HG03378 (cell line): ENCODE data around the gene ZG16B.

Source experiments
- ATAC-seq: cut with Tn5 transposase; IDR thresholded peaks from one replicate; pipeline ENCODE4 v1.9.1; 2021; ENCODE audit warnings: mild to moderate bottlenecking, moderate library complexity; ENCODE audit not compliant: unreplicated experiment

ZG16B gene, protein sequence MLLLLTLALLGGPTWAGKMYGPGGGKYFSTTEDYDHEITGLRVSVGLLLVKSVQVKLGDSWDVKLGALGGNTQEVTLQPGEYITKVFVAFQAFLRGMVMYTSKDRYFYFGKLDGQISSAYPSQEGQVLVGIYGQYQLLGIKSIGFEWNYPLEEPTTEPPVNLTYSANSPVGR

DNA sequence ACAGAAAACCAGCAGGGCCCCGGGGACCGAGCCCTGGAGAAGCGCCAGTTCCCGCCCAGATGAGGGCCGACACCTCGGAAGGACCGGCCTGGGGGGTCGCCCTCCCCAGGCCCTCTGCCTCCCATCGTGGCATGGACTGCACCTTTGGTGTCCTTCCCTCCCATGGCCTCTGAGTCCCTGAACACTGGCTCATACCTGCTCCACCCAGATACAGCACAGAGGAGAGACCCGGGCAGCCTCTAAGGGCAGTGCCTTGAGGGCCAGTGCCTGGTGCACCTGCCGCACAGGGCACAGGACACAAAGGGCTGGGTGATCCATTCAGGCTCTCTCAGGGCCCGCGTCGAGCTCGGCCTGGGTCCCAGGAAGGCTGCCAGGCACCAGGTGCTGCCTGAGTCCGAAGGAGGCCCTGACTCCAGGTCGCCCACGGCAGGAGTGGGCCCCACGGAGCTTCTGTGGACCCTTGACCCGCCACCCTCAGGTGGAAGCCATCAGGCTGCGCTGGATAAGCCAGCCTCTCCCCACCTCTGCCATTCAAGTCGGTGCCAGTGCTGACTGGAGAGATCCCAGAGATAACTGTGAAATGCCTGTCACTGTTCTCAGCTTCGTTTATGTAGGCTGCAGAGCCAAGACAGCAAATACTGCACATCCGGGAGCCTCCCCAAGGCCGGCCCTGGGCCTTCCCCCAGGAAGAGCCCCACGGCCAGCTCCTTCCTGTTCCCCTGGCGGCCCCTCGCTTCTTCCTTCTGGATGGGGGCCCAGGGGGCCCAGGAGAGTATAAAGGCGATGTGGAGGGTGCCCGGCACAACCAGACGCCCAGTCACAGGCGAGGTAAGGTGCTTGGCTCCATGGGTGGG is at the start of gene ZG16B:
ZG16B (plus strand) TSS at position 803 of the 854 bp plus-strand sequence. CDS start 139 bp downstream, outside the sequence.
- ATAC-seq: no peak

DNA sequence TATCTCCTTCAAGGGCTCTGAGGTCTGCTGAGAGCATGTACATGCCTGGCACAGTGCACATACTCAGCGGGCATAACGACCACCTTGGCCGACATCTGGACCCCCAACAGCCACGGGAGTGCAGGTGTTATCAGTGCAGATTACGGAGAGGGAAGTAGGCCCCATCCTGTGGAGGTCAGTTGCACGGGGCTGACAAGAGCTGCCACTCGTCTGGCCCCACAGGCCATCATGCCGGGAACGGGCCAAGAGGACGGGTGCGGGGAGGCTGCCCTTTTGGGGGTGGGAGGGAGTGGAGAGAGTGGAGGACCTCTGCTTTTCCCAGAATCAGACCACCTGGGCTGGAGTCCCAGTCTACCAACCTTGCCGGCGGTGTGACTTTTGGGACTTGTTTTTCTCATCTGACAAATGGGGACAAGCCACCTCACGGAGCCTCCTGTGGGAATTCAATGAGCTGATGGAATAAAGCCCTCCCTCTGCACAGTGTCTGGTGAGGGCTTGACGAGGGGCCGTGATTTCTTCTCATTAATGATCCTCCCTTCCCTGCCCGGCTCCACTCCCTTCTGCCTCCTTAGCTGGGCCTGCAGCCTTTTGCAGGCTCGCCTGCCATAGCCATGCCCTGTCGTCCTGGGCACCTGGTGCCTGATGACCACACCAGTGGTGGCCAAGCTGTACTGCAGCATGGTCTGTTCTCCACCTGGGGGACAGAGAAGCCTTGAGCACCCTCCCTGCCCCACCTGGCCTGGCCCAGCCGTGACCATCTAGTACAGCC is 47.3 kb upstream of the ZG16B start:
- no peak for ATAC-seq

DNA sequence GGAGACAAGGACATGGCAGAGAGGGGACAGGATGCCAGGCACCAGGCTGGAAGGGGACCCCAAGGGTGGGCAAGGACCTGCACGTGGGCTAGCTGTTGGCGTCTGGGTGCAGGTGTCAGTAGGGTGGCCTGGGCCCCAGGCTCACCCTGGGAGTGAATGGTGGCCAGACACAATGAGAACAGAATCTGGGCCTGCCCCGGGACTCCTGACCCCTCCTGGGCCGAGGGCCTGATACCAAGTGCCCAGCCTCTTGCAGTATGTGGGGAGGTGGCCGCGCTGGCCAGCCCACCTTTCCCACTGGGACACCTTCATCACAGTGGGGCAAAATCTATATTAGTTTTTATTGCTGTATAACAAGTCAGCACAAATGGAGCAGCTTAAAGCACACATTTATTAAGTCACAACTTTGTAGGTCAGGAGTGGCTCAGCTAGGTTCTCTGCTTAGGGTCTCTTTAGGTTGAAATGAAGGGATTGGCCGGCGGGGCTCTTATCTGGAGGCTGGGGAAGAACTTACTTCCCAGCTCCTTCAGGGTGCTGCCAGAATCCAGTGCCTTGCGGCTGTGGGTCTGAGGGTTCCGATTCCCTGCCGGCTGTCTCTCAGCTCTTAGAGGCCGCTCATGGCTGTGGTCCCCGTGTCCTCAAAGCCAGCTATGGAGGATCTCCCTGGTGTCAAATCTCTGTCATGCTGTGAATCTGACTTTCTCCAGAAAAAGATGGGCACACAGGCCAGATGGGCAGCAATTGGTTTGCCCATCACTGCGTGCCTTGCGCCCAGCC is 46.3 kb upstream of the ZG16B start:
- no peak for ATAC-seq

DNA sequence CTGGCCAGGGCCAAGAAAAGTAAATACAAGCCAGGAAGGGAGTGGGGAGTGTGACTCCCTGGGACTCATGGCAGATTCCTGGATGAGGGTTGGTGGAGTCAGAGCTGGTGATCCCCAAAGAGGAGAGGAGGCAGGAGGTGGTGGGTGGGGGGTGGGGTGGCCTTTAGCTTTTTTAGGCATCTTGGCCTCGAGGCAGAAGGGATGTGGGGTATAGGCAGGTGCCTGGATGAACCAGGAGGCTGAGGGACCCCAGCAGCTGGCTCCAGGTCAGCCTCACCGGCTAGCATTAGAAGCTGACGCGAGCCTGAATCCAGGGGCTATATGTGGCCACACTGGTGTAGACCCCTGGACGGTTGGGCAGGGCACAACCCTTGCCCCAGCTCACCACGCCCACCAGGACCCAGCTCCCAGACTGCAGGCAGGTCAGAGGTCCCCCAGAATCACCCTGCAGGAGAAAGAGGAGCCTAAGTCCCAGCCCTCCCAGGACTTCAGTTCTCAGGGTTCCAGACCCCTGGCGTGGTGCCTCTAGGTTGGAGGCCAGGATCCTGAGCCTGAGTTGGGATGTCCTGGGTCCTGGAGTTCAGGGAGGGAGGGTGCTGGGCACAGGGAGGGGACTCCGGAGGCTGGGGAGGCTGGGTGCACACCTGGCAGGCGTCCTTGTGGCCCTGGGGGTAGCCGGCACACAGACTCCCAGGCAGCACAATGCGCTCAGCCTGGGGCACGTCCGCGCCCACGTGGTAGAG is 45.6 kb upstream of the ZG16B start:
- ATAC-seq: no peak

DNA sequence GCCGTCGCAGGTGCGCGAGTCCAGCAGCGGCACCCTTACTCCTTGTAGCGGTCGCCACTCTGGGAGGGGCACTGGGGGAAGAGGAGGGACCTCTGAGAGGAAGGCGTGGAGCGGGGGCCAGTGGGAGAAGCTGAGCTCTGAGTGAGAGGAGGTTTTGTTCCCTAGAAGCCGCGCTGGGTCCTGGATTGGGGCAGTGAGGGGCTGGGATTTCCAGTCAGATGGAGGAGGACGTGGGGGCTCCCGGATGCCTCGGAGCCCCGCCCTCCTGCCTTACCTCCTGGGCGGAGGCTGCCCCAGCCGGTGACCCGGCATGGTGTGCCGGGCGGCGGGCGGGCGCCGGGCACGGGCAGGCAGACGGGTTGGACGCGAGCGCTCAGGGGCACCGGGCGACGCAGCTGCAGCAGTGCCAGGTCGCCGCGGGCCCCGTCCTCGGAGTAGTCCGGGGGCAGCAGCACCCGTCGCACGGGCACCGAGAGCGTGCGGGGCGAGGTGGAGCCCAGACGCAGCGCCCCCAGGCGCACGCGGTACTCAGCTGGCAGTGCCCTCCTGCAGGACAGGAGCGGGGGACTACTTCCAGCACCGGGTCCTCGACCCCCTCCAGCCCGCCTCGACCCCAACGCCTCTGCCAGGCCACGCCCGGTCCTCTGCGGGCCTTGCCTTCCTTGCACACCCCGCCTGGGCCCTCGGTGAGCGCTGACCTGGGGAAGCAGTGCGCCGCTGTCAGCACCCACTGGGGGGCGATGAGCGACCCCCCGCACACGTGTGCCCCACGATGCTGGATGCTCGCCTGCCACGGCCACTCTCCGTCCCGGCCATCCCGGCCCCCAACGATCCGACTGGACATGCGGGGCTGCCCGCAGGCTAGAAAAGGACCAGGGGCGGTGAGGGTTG is 44.8 kb upstream of the ZG16B start:
- no peak for ATAC-seq

DNA sequence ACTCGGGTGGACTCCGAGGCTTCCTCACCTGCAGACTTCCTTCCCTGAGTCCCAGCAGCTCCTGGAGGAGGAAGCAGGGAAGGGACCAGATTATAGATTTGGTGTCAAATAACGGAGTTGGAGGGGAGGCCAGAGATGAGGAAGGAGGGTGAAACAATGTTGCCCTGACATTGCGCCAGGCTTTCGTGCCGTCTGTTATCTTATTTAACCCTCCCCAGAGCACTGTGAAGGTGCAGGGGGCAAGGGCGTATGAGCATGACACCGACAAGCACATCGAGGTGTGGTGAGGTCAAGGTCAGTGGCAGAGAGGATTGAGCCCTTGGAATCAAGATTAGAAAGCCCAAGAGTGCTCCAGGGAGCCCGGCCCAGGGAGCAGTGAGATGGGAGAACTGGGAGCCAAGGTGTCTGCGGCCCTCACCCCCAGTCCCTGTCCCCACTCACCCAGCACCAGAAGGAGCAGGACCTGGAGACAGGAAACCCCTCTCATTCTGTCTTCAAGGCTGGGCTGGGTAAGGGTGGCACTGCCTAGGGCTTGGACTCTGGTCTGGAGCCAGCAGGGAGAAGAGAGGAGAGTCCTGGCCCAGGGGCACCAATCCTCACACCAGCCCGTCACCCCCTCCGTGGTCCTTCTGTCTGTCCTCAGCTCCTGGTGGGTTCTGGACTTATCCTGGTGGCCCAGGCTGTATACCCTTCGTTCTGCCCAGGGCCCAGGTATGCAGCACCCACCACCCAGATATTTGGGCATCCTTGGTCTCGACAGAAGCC is 43.9 kb upstream of the ZG16B start:
- no peak for ATAC-seq

DNA sequence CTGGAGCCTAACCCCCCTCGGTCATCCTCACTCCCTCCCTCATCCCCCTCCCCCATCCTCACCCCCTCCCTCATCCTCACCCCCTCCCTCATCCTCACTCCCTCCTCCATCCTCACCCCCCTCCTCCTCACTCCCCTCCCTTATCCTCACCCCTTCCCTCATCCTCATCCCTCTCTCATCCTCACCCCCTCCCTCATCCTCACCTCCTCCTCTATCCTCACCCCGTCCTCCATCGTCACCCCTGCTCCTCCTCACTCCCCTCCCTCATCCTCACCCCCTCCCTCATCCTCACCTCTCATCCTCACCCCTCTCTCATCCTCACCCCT is 43.3 kb upstream of the ZG16B start:
- ATAC-seq: no peak

DNA sequence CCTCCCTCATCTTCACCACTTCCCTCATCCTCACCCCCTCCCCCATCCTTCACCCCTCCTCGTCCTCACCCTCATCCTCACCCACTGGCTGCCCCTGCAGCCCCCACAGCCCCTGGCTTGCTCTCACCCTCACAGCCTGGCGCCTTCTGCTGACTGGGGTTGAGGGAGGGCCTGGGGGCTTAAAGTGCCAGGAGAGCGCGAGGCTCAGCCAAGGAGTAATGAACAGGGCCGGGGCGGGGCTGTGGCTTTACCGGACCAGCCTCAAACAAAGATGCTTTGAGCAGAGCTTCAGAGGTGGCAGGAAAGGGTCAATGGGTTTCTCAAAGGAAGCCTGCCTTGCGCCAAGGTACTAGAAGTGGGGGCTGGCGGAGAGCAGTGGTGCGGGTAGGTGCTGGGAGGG is 42.7 kb upstream of the ZG16B start, which contains the start of gene PRSS33:
PRSS33 (minus strand) TSS at position 155 of the 400 bp plus-strand sequence. CDS start 1,013 bp downstream, outside the sequence.
- ATAC-seq: no peak

DNA sequence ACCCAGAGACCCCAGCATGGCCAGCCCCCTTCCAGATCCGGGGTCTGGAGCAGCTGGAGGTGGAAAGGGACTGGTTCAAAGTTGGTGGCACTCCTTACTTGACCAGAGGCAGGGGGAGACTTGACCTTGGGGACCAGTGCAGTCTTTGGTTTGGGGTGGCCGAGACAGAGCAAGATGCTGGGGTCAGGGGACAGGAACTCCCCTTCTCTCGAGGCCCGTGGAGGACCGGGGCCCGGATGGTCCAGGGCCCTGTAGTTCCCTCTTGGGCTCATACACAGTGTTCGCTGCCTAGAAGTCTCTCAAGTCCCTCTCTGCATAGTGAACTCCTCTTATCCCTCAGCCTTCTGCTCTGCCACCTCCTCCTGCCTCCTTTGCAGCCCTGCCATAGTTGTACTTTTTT is 42.1 kb upstream of the ZG16B start:
- ATAC-seq: no peak

DNA sequence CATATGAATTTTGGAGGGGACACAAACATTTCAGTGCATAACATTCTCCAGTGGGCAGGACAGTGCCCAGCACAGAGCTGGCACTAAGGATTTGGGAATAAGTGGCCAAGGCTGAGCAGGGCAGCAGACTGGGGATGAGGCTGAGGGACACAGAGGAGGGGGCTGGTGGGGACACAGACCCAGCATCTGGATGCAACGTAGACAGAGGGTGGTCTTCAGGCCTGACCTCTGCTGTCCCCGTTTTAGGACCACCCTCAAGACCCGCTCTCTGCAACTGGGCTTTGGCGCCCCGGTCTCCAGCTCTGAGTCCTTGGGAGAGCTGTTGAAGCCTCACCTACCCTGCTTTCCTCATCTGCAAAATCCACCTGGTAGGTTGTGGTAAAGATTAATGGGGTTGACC is 39.5 kb upstream of the ZG16B start:
- ATAC-seq: no peak

DNA sequence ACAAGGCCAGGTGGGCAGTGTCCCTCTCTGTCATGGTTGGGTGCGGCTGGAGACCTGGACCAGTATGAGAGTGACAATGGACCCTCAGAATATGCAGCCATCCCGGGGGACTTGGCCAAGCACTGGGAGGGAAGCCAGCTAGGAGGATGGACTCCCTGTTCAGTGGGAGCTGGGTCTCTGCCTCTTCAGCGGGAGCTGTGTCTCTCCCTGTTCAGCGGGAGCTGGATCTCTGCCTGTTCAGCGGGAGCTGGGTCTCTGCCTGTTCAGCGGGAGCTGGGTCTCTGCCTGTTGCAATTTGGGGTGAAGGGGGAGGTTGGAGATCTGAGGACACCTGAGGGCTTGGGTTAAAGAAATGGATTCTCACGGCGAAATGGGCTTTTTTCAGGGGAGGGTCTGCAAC is 38.9 kb upstream of the ZG16B start:
- no peak for ATAC-seq

DNA sequence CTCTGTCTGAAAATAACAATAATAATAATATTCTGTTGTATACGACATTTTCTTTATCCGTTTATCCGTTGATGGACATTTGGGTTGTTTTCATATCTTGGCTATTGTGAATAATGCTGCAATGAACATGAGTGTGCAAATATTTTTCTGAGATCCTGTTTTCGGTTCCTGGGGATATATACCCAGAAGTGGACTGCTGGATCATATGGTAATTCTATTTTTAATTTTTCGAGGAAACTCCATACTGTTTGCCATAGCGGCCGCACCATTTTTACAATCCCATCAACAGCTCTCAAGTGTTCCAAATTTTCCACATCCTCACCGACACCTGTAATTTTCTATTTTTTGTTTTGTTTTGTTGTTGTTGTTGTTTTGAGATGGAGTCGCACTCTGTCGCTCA is 37.2 kb upstream of the ZG16B start:
- ATAC-seq: no peak

DNA sequence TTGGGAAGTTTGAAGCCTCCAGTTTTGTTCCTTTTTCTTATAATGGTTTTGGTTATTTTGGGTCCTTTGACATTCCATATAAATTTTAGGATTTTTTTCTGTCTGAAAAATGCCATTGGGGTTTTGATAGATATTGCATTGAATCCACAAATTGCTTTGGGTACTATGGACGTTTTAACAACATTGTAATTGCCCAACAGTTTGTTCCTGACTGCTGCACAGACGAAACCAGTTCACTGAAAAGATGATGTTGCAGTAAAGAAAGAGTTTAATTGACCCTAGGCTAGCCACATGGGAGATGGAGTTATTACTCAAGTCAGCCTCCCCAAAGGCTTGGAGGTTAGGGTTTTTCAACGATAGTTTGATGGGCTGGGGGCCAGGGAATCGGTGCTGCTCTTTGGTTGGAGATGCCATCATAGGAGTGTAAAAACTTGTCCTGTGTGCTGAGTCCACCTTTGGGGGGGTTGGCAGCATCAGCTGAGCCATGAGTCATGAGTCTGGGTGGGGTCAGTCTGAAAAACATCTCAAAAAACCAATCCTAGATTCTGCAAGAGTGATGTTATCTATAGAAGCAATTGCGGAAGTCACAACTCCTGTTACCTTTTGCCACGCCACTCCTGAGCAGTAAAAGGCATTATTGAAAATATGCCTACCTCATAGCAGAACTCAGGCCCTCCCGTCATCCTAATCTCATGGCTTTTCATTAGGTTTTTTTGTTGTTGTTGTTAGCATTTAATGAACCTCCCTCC is 34.5 kb upstream of the ZG16B start:
- no peak for ATAC-seq

DNA sequence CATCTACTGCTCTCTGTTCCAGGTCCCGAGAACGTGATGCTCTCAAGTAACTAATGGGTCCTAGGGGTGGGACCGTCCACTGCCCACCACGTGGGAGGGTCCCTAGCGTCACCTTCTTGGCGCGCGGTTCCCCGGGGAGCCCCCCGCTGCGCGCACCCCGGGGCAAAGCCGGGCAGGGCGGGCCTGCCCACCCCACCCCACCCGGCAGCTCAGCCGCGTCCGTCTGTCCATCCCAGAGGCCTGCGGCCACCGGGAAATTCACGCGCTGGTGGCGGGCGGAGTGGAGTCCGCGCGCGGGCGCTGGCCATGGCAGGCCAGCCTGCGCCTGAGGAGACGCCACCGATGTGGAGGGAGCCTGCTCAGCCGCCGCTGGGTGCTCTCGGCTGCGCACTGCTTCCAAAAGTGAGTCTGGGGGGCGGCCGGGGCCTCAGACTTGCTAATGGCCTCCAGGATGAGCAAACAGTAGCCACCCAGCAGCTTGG is 31.3 kb upstream of the ZG16B start:
- ATAC-seq: no peak

DNA sequence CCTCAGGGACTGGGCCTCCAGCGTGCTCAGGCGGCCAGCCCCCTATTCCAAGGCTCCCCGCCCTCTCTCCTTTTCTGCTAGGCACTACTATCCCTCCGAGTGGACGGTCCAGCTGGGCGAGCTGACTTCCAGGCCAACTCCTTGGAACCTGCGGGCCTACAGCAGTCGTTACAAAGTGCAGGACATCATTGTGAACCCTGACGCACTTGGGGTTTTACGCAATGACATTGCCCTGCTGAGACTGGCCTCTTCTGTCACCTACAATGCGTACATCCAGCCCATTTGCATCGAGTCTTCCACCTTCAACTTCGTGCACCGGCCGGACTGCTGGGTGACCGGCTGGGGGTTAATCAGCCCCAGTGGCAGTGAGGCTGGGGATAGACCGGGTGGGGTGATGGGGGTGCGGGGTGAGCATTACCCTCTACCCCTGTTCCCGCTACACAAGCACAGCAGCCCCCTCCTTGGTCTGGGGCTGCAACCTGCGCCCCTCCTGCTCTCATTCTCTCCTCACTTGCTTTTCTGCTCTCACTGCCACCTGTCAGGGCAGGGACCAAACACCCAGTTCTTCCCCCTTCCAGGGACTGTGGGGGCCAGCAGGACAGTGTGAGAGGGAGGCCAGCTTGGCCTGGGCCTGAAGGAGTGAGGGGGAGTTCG is 30.8 kb upstream of the ZG16B start:
- no peak for ATAC-seq

DNA sequence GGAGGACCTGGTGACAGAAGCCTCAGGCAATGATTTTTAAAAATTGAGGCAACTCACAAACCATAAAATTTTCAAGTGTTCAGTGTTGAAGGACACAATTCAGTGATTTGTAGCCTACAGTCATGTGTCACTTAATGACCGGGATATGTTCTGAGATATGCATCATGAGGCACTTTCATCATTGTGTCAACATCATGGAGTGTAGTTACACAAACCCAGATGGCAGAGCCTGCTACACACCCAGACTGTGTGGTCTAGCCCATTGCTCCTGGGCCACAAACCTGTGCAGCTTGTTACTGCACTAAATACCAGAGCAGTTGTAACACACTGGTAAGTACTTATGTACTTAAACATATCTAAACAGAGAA is 30.3 kb upstream of the ZG16B start:
- ATAC-seq: no peak

DNA sequence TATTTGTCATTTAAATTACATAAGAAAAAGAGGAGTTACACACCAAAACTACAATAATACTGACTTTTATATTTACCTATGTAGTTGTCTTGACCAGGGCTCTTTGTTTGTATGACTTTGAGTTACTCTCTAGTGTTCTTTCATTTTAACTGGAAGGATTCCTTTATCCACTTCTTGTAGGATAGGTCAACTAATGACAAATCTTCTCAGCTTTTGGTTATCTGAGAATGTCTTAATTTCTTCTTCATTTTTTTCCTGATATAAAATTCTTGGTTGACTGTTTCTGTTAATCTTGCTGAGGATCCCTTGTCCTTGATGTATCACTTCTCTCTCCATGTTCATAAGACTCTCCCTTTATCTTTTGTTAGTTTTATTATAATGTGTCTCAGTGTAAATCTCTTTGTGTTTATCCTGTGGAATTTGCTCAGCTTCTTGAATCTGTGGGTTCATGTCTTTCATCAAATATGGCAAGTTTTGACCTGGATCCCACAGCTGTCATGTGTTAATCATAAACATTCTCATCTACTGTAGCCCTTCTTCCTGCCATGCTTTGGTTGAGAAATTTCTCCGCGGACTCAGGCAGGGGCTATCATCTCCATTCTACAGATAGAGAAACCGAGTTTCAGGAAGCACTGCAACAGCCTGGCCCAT is 26.4 kb upstream of the ZG16B start:
- no peak for ATAC-seq
